ENCODE measurements around the gene NGF.

GRCh38 chr1:115257591-115257990 is 80.5 kb downstream of the NGF start:
- TF ChIP-seq CTCF (IDR thresholded peaks at IDR 0.05) (no peak), EZH2 (IDR thresholded peaks at IDR 0.05; ENCODE audit: borderline replicate concordance, insufficient read depth, low read depth, low read length, poor library complexity, severe bottlenecking) (no peak)
